ENCODE data around the gene STX1B. TPM values are rescaled to one million over a fixed set of nuclear protein-coding genes. Genes with fewer than 3 reads are reported as not detected.

The STX1B gene
- total RNA-seq, 1 experiment from 2014 or later: 2.1 TPM

Small RNA genes within 50 kb of the gene (small RNA-seq; reads per million reads assigned to genes)
- gene AC135048.1: not detected

Other genes starting within 250 kb of the STX1B start
- gene CFAP119, start 248.6 kb downstream of the STX1B start, total RNA-seq (2014; rRNA removed; shearing (Covaris generic)): 5.7 and 5.9 TPM in 2 replicates
- gene RNF40, start 248.3 kb downstream of the STX1B start, total RNA-seq (2014; rRNA removed; shearing (Covaris generic)): 96.2 and 104 TPM in 2 replicates
- 14.5 and 15.9 TPM in 2 replicates for gene ZNF629, start 223.4 kb downstream of the STX1B start, total RNA-seq (2014; rRNA removed; shearing (Covaris generic))
- 42.5 and 56.2 TPM in 2 replicates for gene BCL7C, start 116.6 kb downstream of the STX1B start, total RNA-seq (2014; rRNA removed; shearing (Covaris generic))
- gene CTF1, start 114.0 kb downstream of the STX1B start, total RNA-seq (2014; rRNA removed; shearing (Covaris generic)): not detected in 2 replicates
- gene FBXL19, start 87.1 kb downstream of the STX1B start, total RNA-seq (2014; rRNA removed; shearing (Covaris generic)): 61.1 and 70.8 TPM in 2 replicates
- gene ORAI3, start 61.6 kb downstream of the STX1B start, total RNA-seq (2014; rRNA removed; shearing (Covaris generic)): 9.4 and 10.5 TPM in 2 replicates
- gene SETD1A, start 52.9 kb downstream of the STX1B start, total RNA-seq (2014; rRNA removed; shearing (Covaris generic)): 3.1 and 5.3 TPM in 2 replicates
- gene HSD3B7, start 25.4 kb downstream of the STX1B start, total RNA-seq (2014; rRNA removed; shearing (Covaris generic)): 7.3 and 8.9 TPM in 2 replicates
- gene STX4, start 22.9 kb upstream of the STX1B start, total RNA-seq (2014; rRNA removed; shearing (Covaris generic)): 37.9 and 43.7 TPM in 2 replicates
- gene ZNF668, start 63.6 kb upstream of the STX1B start, total RNA-seq (2014; rRNA removed; shearing (Covaris generic)): 16.9 and 21.5 TPM in 2 replicates
- gene ZNF646, start 63.8 kb upstream of the STX1B start, total RNA-seq (2014; rRNA removed; shearing (Covaris generic)): 14.0 and 24.8 TPM in 2 replicates
- 0.72 and 0.80 TPM in 2 replicates for gene PRSS53, start 78.3 kb upstream of the STX1B start, total RNA-seq (2014; rRNA removed; shearing (Covaris generic))
- 104 and 114 TPM in 2 replicates for gene VKORC1, start 84.2 kb upstream of the STX1B start, total RNA-seq (2014; rRNA removed; shearing (Covaris generic))
- 56.4 and 66.0 TPM in 2 replicates for gene BCKDK, start 97.7 kb upstream of the STX1B start, total RNA-seq (2014; rRNA removed; shearing (Covaris generic))
- 57.0 and 62.1 TPM in 2 replicates for gene KAT8, start 107.0 kb upstream of the STX1B start, total RNA-seq (2014; rRNA removed; shearing (Covaris generic))
- not detected in 2 replicates for gene PRSS8, start 125.1 kb upstream of the STX1B start, total RNA-seq (2014; rRNA removed; shearing (Covaris generic))
- gene PRSS36, start 139.4 kb upstream of the STX1B start, total RNA-seq (2014; rRNA removed; shearing (Covaris generic)): 0.77 and 2.0 TPM in 2 replicates
- 21.7 and 34.0 TPM in 2 replicates for gene FUS, start 169.5 kb upstream of the STX1B start, total RNA-seq (2014; rRNA removed; shearing (Covaris generic))
- 0.63 and 0.72 TPM in 2 replicates for gene PYCARD, start 192.1 kb upstream of the STX1B start, total RNA-seq (2014; rRNA removed; shearing (Covaris generic))
- gene TRIM72, start 203.5 kb upstream of the STX1B start, total RNA-seq (2014; rRNA removed; shearing (Covaris generic)): 0.06 TPM in 1 of 2 replicates, not detected in the other
- not detected in 2 replicates for gene PYDC1, start 206.5 kb upstream of the STX1B start, total RNA-seq (2014; rRNA removed; shearing (Covaris generic))
- gene ITGAM, start 249.3 kb upstream of the STX1B start, total RNA-seq (2014; rRNA removed; shearing (Covaris generic)): 0.02 and 0.03 TPM in 2 replicates

Measured in HT1080 (cell line).